ENCODE data around the gene NCAM2. TPM values are rescaled to one million over a fixed set of nuclear protein-coding genes. Genes with fewer than 3 reads are reported as not detected.

Gene NCAM2
- total and polyA plus RNA-seq, 2 donors (not counting 3 experiments of a cell fraction or from before 2014, with no cell fraction given) = 0.11 to 0.27 TPM

- no peak for TF ChIP-seq FOS (IDR thresholded peaks at IDR 0.05; ENCODE audit: borderline replicate concordance, insufficient read depth, low read length)
- no peak for TF ChIP-seq GATA2 (IDR thresholded peaks at IDR 0.05; ENCODE audit: insufficient read depth, insufficient read length, low read depth, low read length)
- TF ChIP-seq MAX (IDR thresholded peaks at IDR 0.05; ENCODE audit: insufficient read depth, insufficient read length) = no peak
- TF ChIP-seq POLR2A (IDR thresholded peaks at IDR 0.05; ENCODE audit: low read depth, low read length) = no peak
- TF ChIP-seq JUN (IDR thresholded peaks at IDR 0.05; ENCODE audit: borderline replicate concordance, insufficient read depth, insufficient read length, low read depth) = no peak
- no peak for TF ChIP-seq MYC (IDR thresholded peaks at IDR 0.05; ENCODE audit: low read depth, low read length)
- TF ChIP-seq CTCF (IDR thresholded peaks at IDR 0.05; ENCODE audit: extremely low read depth in 1 of 2, insufficient read depth in 1 of 2, low read depth in 1 of 2, low read length in 2 of 2) = no peak
- TF ChIP-seq EZH2 (IDR thresholded peaks at IDR 0.05; ENCODE audit: borderline replicate concordance, low read depth, low read length, severe bottlenecking) = no peak
- no peak for TF ChIP-seq POLR2AphosphoS5 (IDR thresholded peaks at IDR 0.05; ENCODE audit: insufficient read depth, low read depth, low read length)
- POLR2A ChIA-PET = no interaction called here
- no peak overlapping the region for H3K4me2 ChIP-seq (ENCODE audit: insufficient read depth, low read length)
These were observed 116.3 kb downstream of the NCAM2 start for GRCh38 chr21:21114461-21114860.

More at GRCh38 chr21:21114461-21114860, 116.3 kb downstream of the NCAM2 start:
- no peak overlapping the region for H3K4me3 ChIP-seq (replicated peaks in 1 of 3; ENCODE audit: insufficient read depth in 1 of 3, low read depth in 1 of 3, low read length in 3 of 3)
- no peaks in the 10 kb centered on the region for H3K27me3 ChIP-seq (ENCODE audit: control insufficient read depth in 2 of 2, insufficient read depth in 2 of 2, low read length in 2 of 2)
- intact Hi-C loops (cut with micrococcal nuclease) (no loop called here), dilution Hi-C loops (cut with MboI; ENCODE audit: extremely low pct_ligation_motif_present, low sequenced_read_pairs) (no loop called here)
- BruUV-seq (replicated peaks) = no TSS peak
- H3K36me3 ChIP-seq (ENCODE audit: control insufficient read depth in 2 of 2, extremely low read depth in 1 of 2, insufficient read depth in 2 of 2, low read length in 2 of 2) = no peaks in the 10 kb centered on the region
- CTCF ChIA-PET = no interaction called here
- H3K79me2 ChIP-seq (ENCODE audit: control insufficient read depth, insufficient read depth, low read length) = no peaks in the 10 kb centered on the region
- no peak overlapping the region for H3K9ac ChIP-seq (replicated peaks; ENCODE audit: extremely low read depth, insufficient read depth, low read length)
- H3K9me3 ChIP-seq (replicated peaks; ENCODE audit: control insufficient read depth, insufficient read depth, low read length) = no peaks in the 10 kb centered on the region
- H4K20me1 ChIP-seq (replicated peaks; ENCODE audit: control insufficient read depth, extremely low read depth, insufficient read depth, low read length) = no peaks in the 10 kb centered on the region
- no peak overlapping the region for H2AFZ ChIP-seq (ENCODE audit: low read depth, low read length)
- no peaks in the 10 kb centered on the region for H3K9me1 ChIP-seq (replicated peaks; ENCODE audit: control insufficient read depth, extremely low read depth, insufficient read depth, low read length)
- FAIRE-seq (no peak), DNase-seq (ENCODE audit: low read depth, low spot score) (no peak)
- no peak overlapping the region for H3K27ac ChIP-seq (ENCODE audit: insufficient read depth, low read depth, low read length)
- H3K4me1 ChIP-seq (ENCODE audit: control insufficient read depth, extremely low read depth, insufficient read depth, low read length) = no peaks in the 10 kb centered on the region
